GM19452 (cell line): ENCODE measurements around the gene RHOT2.

Experiments used
- ATAC-seq: cut with Tn5 transposase; IDR thresholded peaks from one replicate; pipeline ENCODE4 v1.9.1; 2021; ENCODE audit not compliant: unreplicated experiment

The RHOT2 gene

GRCh38 chr16:669666-670065 lies 1.7 kb downstream of the RHOT2 start:
- ATAC-seq: no peak

GRCh38 chr16:670485-671352 lies 2.8 kb downstream of the RHOT2 start:
- no peak for ATAC-seq

- no peak for ATAC-seq
These were observed 3.6 kb downstream of the RHOT2 start for GRCh38 chr16:671353-672131.

GRCh38 chr16:672371-672770 lies 4.4 kb downstream of the RHOT2 start:
- no peak for ATAC-seq

- no peak for ATAC-seq
These were observed 4.9 kb downstream of the RHOT2 start for GRCh38 chr16:672851-673250.

GRCh38 chr16:673399-673991 lies 5.6 kb downstream of the RHOT2 start:
- ATAC-seq: no peak

- no peak for ATAC-seq
These were observed 6.4 kb downstream of the RHOT2 start for GRCh38 chr16:674214-674881.

GRCh38 chr16:674968-675883 lies 7.3 kb downstream of the RHOT2 start, which contains the start of gene RHBDL1:
Gene RHBDL1, plus strand, starts transcription at chr16:675671. Its CDS starts 120 bp downstream, at chr16:675791.
- ATAC-seq: no peak

- ATAC-seq: no peak
These were observed 8.1 kb downstream of the RHOT2 start for GRCh38 chr16:675884-676564.

GRCh38 chr16:676565-676902 lies 8.6 kb downstream of the RHOT2 start:
- ATAC-seq: no peak

- ATAC-seq: no peak
These were observed 9.0 kb downstream of the RHOT2 start for GRCh38 chr16:676913-677312.

GRCh38 chr16:677316-678190 lies 9.6 kb downstream of the RHOT2 start:
- no peak for ATAC-seq

- no peak for ATAC-seq
These were observed 10.4 kb downstream of the RHOT2 start for GRCh38 chr16:678209-678857.

- no peak for ATAC-seq
These were observed 11.2 kb downstream of the RHOT2 start for GRCh38 chr16:678858-679813.

GRCh38 chr16:679814-680624 lies 12.1 kb downstream of the RHOT2 start, which contains the start of gene STUB1:
Gene STUB1, plus strand, starts transcription at chr16:680410. Its CDS starts 116 bp downstream, at chr16:680526.
- no peak for ATAC-seq

- no peak for ATAC-seq
These were observed 12.7 kb downstream of the RHOT2 start for GRCh38 chr16:680625-680945.
